Neural cell (in vitro differentiated cells): Measurements from ENCODE around the gene TMEM187.

ENCODE experiments used
- EZH2 ChIP-seq: fragments of 200-600, 300-800 bp; shearing (Covaris generic), sonication (generic); IDR thresholded peaks from 2 replicates; pipeline ENCODE4 v1.6.1; 2014; ENCODE audit warnings: antibody characterized with exemption, low read length, borderline replicate concordance, mild to moderate bottlenecking; ENCODE audit not compliant: insufficient read depth, poor library complexity, severe bottlenecking
- POLR2AphosphoS5 ChIP-seq: IDR thresholded peaks from 2 replicates; pipeline ENCODE4 v1.6.1; 2012
- RAD21 ChIP-seq: fragments of 450-650 bp; conservative IDR thresholded peaks from 2 replicates; pipeline ENCODE4 v1.6.1; 2014; ENCODE audit warnings: antibody characterized with exemption, mild to moderate bottlenecking, moderate library complexity
- TAF1 ChIP-seq: IDR thresholded peaks from 2 replicates; pipeline ENCODE4 v1.6.1; 2012; ENCODE audit warnings: low read depth
- TF ChIP-seq, protein P1 (sequence below): fragments of 450-650 bp; IDR thresholded peaks from 2 replicates; pipeline ENCODE4 v1.5.1; 2014; ENCODE audit warnings: antibody characterized with exemption, mild to moderate bottlenecking, moderate library complexity; ENCODE audit not compliant: poor library complexity, severe bottlenecking
- TF ChIP-seq, protein P2 (sequence below): IDR thresholded peaks from 2 replicates; pipeline ENCODE4 v1.6.1; 2012; ENCODE audit warnings: borderline replicate concordance

DNA sequence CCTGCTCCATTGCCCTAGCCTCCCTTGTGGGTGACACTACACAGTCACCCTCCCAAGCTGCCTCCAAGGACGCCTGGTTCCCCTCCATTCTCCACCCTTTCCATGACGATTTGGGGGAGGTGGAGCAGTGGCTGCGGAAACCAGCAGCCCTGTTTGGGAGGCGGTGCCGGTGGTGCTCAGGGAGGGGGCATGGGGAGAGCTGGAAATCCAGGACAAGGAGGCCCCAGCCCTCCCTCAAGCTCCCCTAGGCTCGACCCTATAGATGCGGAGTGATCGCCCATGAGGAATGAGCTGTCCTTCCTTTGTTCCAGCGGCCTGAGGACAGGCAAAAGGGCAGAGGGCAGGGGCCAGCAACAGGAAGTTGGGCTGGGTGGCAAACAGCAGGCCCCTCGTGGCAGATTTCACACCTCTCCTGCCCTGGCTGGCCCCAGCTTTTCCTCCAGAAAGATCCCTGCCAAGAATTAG is 24.5 kb upstream of the TMEM187 start:
- TF ChIP-seq TAF1 (no peak), RAD21 (no peak), POLR2AphosphoS5 (no peak), EZH2 (no peak)
- TF ChIP-seq, protein P1, sequence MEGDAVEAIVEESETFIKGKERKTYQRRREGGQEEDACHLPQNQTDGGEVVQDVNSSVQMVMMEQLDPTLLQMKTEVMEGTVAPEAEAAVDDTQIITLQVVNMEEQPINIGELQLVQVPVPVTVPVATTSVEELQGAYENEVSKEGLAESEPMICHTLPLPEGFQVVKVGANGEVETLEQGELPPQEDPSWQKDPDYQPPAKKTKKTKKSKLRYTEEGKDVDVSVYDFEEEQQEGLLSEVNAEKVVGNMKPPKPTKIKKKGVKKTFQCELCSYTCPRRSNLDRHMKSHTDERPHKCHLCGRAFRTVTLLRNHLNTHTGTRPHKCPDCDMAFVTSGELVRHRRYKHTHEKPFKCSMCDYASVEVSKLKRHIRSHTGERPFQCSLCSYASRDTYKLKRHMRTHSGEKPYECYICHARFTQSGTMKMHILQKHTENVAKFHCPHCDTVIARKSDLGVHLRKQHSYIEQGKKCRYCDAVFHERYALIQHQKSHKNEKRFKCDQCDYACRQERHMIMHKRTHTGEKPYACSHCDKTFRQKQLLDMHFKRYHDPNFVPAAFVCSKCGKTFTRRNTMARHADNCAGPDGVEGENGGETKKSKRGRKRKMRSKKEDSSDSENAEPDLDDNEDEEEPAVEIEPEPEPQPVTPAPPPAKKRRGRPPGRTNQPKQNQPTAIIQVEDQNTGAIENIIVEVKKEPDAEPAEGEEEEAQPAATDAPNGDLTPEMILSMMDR: no peak
- TF ChIP-seq, protein P2, sequence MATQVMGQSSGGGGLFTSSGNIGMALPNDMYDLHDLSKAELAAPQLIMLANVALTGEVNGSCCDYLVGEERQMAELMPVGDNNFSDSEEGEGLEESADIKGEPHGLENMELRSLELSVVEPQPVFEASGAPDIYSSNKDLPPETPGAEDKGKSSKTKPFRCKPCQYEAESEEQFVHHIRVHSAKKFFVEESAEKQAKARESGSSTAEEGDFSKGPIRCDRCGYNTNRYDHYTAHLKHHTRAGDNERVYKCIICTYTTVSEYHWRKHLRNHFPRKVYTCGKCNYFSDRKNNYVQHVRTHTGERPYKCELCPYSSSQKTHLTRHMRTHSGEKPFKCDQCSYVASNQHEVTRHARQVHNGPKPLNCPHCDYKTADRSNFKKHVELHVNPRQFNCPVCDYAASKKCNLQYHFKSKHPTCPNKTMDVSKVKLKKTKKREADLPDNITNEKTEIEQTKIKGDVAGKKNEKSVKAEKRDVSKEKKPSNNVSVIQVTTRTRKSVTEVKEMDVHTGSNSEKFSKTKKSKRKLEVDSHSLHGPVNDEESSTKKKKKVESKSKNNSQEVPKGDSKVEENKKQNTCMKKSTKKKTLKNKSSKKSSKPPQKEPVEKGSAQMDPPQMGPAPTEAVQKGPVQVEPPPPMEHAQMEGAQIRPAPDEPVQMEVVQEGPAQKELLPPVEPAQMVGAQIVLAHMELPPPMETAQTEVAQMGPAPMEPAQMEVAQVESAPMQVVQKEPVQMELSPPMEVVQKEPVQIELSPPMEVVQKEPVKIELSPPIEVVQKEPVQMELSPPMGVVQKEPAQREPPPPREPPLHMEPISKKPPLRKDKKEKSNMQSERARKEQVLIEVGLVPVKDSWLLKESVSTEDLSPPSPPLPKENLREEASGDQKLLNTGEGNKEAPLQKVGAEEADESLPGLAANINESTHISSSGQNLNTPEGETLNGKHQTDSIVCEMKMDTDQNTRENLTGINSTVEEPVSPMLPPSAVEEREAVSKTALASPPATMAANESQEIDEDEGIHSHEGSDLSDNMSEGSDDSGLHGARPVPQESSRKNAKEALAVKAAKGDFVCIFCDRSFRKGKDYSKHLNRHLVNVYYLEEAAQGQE: no peak
